Right ventricle myocardium inferior (tissue), 1 donor: ENCODE measurements around the gene NLGN4X. TPM values are rescaled to one million over a fixed set of nuclear protein-coding genes. Genes with fewer than 3 reads are reported as not detected.

Experiments
- ATAC-seq: fragments of 200-7000 bp; cut with Tn5 transposase; one replicate; pipeline ENCODE4 v1.9.1; 2020; ENCODE audit warnings: mild to moderate bottlenecking, moderate library complexity
- DNase-seq: peaks from one replicate; pipeline ENCODE4 v3.0.0; 2021; ENCODE audit errors: missing footprints
- intact Hi-C: fragments of 100-400 bp; cut with DNase I; formaldehyde crosslinking; loops from one replicate; pipeline ENCODE4 v1.11.0; 2022
- total RNA-seq: library from RNA; stranded (reverse); fragmentation: NEBNext Ultra II Directional; extraction: Animal tissue kit (Norgen Biotek cat#: 25700); gene quantifications from one replicate; pipeline ENCODE4 v1.2.1, GENCODE V29; 2021
- donor health status: DM: no; HTN: yes; CAD: no; lungs with severe emphysema.

The NLGN4X gene
- total RNA-seq, 1 donor from 2014 or later = 3.3 TPM

- no peak for DNase-seq
- ATAC-seq = no peak
- intact Hi-C loops = no loop called here
Measured at GRCh38 chrX:6170424-6170823, 58.2 kb downstream of the NLGN4X start.

- DNase-seq = no peak
- no peak for ATAC-seq
- intact Hi-C loops = no loop called here
Measured at GRCh38 chrX:6169407-6169806, 59.3 kb downstream of the NLGN4X start.

GRCh38 chrX:6163721-6164120 lies 64.9 kb downstream of the NLGN4X start:
- DNase-seq = no peak
- ATAC-seq = no peak
- intact Hi-C loops = no loop called here

GRCh38 chrX:6159468-6159867 lies 69.2 kb downstream of the NLGN4X start:
- intact Hi-C loops = no loop called here
- no peak for DNase-seq
- no peak for ATAC-seq

GRCh38 chrX:6151971-6152370 lies 76.7 kb downstream of the NLGN4X start:
- DNase-seq (no peak), ATAC-seq (no peak)
- intact Hi-C loops = no loop called here

- no peak for ATAC-seq
- DNase-seq = no peak
- intact Hi-C loops = no loop called here
Measured at GRCh38 chrX:6149060-6149872, 79.4 kb downstream of the NLGN4X start.

GRCh38 chrX:6134255-6134654 lies 94.4 kb downstream of the NLGN4X start:
- intact Hi-C loops = no loop called here
- DNase-seq = no peak
- no peak for ATAC-seq

- intact Hi-C loops = no loop called here
- no peak for ATAC-seq
- no peak for DNase-seq
Measured at GRCh38 chrX:6132970-6133369, 95.7 kb downstream of the NLGN4X start.

GRCh38 chrX:6131287-6131686 lies 97.4 kb downstream of the NLGN4X start:
- no peak for ATAC-seq
- DNase-seq = no peak
- intact Hi-C loops = no loop called here

GRCh38 chrX:6129195-6129594 lies 99.5 kb downstream of the NLGN4X start:
- ATAC-seq (no peak), DNase-seq (no peak)
- intact Hi-C loops = no loop called here

- no peak for ATAC-seq
- no peak for DNase-seq
- intact Hi-C loops = no loop called here
Measured at GRCh38 chrX:6120329-6120728, 108.3 kb downstream of the NLGN4X start.

- ATAC-seq = no peak
- intact Hi-C loops = no loop called here
- DNase-seq = no peak
Measured at GRCh38 chrX:6095469-6095868, 133.2 kb downstream of the NLGN4X start.

GRCh38 chrX:6074532-6074931 lies 154.1 kb downstream of the NLGN4X start:
- ATAC-seq (no peak), DNase-seq (no peak)
- intact Hi-C loops = no loop called here

- ATAC-seq = no peak
- DNase-seq = no peak
- intact Hi-C loops = no loop called here
Measured at GRCh38 chrX:6071731-6072130, 156.9 kb downstream of the NLGN4X start.

GRCh38 chrX:6067600-6067999 lies 161.1 kb downstream of the NLGN4X start:
- no peak for DNase-seq
- no peak for ATAC-seq
- intact Hi-C loops = no loop called here

- DNase-seq = no peak
- ATAC-seq = no peak
- intact Hi-C loops = no loop called here
Measured at GRCh38 chrX:6053141-6053540, 175.5 kb downstream of the NLGN4X start.

GRCh38 chrX:6052111-6052745 lies 176.4 kb downstream of the NLGN4X start:
- ATAC-seq (no peak), DNase-seq (no peak)
- intact Hi-C loops = no loop called here

- ATAC-seq = no peak
- DNase-seq = no peak
- intact Hi-C loops = no loop called here
Measured at GRCh38 chrX:6049132-6049531, 179.5 kb downstream of the NLGN4X start.

- DNase-seq = no peak
- intact Hi-C loops = no loop called here
- ATAC-seq = no peak
Measured at GRCh38 chrX:6041630-6042029, 187.0 kb downstream of the NLGN4X start.

GRCh38 chrX:6029014-6029413 lies 199.7 kb downstream of the NLGN4X start:
- ATAC-seq = no peak
- no peak for DNase-seq
- intact Hi-C loops = no loop called here

- ATAC-seq = no peak
- intact Hi-C loops = no loop called here
Measured at GRCh38 chrX:6026980-6027379, 201.7 kb downstream of the NLGN4X start.

More at GRCh38 chrX:6026980-6027379, 201.7 kb downstream of the NLGN4X start:
- no peak for DNase-seq
